DND-41 (cell line): ENCODE measurements around the gene STK4.

Experiments
- ATAC-seq: fragments of 200-7000 bp; cut with Tn5 transposase; 3 replicates; pipeline ENCODE4 v1.9.1; 2021; ENCODE audit warnings: low read depth; ENCODE audit not compliant: insufficient read depth
- DNase-seq: peaks from one replicate; pipeline ENCODE4 v3.0.0-alpha.2; 2020
- H2AFZ ChIP-seq: 2 replicates; pipeline ENCODE4 v1.6.0; 2012; ENCODE audit warnings: low read depth, low read length
- H3K27ac ChIP-seq: 2 replicates; pipeline ENCODE4 v1.5.1; 2012; ENCODE audit warnings: low read length, inconsistent platforms
- H3K27me3 ChIP-seq: fragments of 200-600 bp; sonication (generic); 2 replicates; pipeline ENCODE4 v1.6.0; 2012; ENCODE audit warnings: low read length, mild to moderate bottlenecking, inconsistent platforms; ENCODE audit not compliant: insufficient read depth, poor library complexity
- H3K36me3 ChIP-seq: 2 replicates; pipeline ENCODE4 v1.5.1; 2012; ENCODE audit warnings: low read length, inconsistent platforms; ENCODE audit not compliant: insufficient read depth
- H3K4me1 ChIP-seq: 2 replicates; pipeline ENCODE4 v1.5.1; 2012; ENCODE audit warnings: mild to moderate bottlenecking, low read length; ENCODE audit not compliant: insufficient read depth
- H3K4me2 ChIP-seq: 2 replicates; pipeline ENCODE4 v1.6.0; 2012; ENCODE audit warnings: mild to moderate bottlenecking, moderate library complexity, low read length, inconsistent platforms; ENCODE audit not compliant: insufficient read depth
- H3K4me3 ChIP-seq, 2 experiments: fragments of 200-600 bp in 1 of 2; shearing (Covaris generic) in 1 of 2; 2 replicates each; pipeline ENCODE4 v1.5.1; 2012 to 2016; ENCODE audit warnings: inconsistent platforms in 2 of 2, low read length in 2 of 2, mild to moderate bottlenecking in 2 of 2, low read depth in 1 of 2, moderate library complexity in 1 of 2
- H3K79me2 ChIP-seq: 2 replicates; pipeline ENCODE4 v1.6.0; 2012; ENCODE audit warnings: low read length, inconsistent platforms; ENCODE audit not compliant: insufficient read depth
- H3K9ac ChIP-seq: 2 replicates; pipeline ENCODE4 v1.6.0; 2012; ENCODE audit warnings: low read depth, mild to moderate bottlenecking, inconsistent platforms, low read length, moderate library complexity
- H3K9me3 ChIP-seq: 2 replicates; pipeline ENCODE4 v1.5.1; 2012; ENCODE audit warnings: low read length, moderate library complexity, mild to moderate bottlenecking, inconsistent platforms; ENCODE audit not compliant: insufficient read depth, severe bottlenecking
- H4K20me1 ChIP-seq: 2 replicates; pipeline ENCODE4 v1.6.0; 2012; ENCODE audit warnings: low read length; ENCODE audit not compliant: insufficient read depth
- EZH2 ChIP-seq: IDR thresholded peaks from 3 replicates; pipeline ENCODE4 v1.6.1; 2012; ENCODE audit warnings: borderline replicate concordance, low read depth, mild to moderate bottlenecking, moderate library complexity, low read length, inconsistent platforms; ENCODE audit not compliant: severe bottlenecking
- TF ChIP-seq, protein P1 (sequence below): IDR thresholded peaks from 2 replicates; pipeline ENCODE4 v1.5.1; 2012; ENCODE audit warnings: borderline replicate concordance, low read length, moderate library complexity, mild to moderate bottlenecking; ENCODE audit not compliant: poor library complexity, severe bottlenecking; ENCODE audit errors: extremely low read depth

STK4 gene

DNA sequence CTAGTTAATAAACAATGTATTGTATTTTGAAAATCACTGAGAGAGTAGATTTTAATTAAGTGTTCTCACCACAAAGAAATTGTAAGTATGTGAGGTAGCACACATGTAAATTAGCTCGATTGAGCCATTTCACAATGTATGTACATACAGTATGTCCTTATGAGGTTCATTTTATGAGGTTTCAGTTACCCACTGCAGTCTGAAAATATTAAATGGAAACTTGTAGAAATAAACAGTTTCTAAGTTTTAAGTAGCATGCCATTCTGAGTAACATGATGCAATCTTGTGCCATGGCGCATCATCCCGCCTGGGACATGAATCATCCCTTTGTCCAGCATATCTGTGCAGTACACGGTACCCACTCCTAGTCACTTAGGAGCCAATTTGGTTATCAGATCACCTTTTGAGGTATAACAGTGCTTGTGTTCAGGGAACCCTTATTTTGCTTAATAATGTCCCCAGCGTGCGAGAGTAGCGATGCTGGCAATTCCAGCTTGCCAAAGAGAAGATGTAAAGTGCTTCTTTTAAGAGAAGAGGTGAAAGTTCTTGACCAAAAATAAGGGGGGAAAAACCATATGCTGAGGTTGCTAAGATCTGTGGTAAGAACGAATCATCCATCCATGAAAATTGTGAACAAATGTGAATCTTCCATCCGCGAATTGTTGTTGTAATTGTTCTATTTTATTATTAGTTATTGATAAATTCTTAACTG is 69.9 kb downstream of the STK4 start:
- Histone ChIP-seq H3K9me3 (no peaks in the 10 kb centered on the region), H3K36me3 (peaks cover 20% of the 10 kb centered on the region), H3K9ac (no peak overlapping the region), H3K4me1 (no peaks in the 10 kb centered on the region), H3K79me2 (peaks cover 9% of the 10 kb centered on the region; the same call in 1 of the 2 replicates), H4K20me1 (peaks cover under 1% of the 10 kb centered on the region; the same call in 1 of the 2 replicates), H3K4me2 (no peak overlapping the region), H3K27ac (no peak overlapping the region), H2AFZ (no peak overlapping the region), H3K4me3 (no peak overlapping the region), H3K27me3 (no peaks in the 10 kb centered on the region)
- ATAC-seq (no peak), DNase-seq (no peak)
- TF ChIP-seq, protein P1, sequence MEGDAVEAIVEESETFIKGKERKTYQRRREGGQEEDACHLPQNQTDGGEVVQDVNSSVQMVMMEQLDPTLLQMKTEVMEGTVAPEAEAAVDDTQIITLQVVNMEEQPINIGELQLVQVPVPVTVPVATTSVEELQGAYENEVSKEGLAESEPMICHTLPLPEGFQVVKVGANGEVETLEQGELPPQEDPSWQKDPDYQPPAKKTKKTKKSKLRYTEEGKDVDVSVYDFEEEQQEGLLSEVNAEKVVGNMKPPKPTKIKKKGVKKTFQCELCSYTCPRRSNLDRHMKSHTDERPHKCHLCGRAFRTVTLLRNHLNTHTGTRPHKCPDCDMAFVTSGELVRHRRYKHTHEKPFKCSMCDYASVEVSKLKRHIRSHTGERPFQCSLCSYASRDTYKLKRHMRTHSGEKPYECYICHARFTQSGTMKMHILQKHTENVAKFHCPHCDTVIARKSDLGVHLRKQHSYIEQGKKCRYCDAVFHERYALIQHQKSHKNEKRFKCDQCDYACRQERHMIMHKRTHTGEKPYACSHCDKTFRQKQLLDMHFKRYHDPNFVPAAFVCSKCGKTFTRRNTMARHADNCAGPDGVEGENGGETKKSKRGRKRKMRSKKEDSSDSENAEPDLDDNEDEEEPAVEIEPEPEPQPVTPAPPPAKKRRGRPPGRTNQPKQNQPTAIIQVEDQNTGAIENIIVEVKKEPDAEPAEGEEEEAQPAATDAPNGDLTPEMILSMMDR = no peak
- TF ChIP-seq EZH2 = no peak

DNA sequence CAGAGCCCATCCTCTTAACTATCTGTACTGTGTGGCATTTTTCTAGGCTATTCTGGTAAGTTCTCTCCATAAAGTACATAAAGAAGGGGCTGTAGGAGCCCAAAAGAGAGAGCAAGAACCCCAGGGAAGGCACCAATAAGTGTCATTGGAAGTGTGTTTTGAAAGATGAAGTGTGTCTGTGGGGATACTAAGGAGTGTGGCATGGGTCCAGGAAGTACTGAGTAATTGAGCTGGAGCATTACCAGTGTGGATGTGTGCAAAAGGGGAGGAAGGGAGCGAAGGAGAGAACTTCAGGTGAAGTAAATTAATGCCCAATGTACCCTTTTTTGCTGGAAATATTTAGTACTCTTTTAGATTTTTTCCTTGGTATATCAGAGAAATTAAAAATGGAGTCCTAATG is 70.7 kb downstream of the STK4 start:
- H3K4me2 ChIP-seq = no peak overlapping the region
- TF ChIP-seq EZH2 = no peak
- TF ChIP-seq, protein P1 = no peak
- ATAC-seq = no peak
- no peak overlapping the region for H2AFZ ChIP-seq
- H3K4me3 ChIP-seq = no peak overlapping the region
- H3K36me3 ChIP-seq = peaks cover 19% of the 10 kb centered on the region
- no peaks in the 10 kb centered on the region for H3K4me1 ChIP-seq
- no peaks in the 10 kb centered on the region for H3K9me3 ChIP-seq
- no peak for DNase-seq
- H3K79me2 ChIP-seq = peaks cover 9% of the 10 kb centered on the region; the same call in 1 of the 2 replicates
- no peak overlapping the region for H3K9ac ChIP-seq
- no peaks in the 10 kb centered on the region; the same call in 1 of the 2 replicates for H4K20me1 ChIP-seq
- no peak overlapping the region for H3K27ac ChIP-seq
- no peaks in the 10 kb centered on the region for H3K27me3 ChIP-seq

DNA sequence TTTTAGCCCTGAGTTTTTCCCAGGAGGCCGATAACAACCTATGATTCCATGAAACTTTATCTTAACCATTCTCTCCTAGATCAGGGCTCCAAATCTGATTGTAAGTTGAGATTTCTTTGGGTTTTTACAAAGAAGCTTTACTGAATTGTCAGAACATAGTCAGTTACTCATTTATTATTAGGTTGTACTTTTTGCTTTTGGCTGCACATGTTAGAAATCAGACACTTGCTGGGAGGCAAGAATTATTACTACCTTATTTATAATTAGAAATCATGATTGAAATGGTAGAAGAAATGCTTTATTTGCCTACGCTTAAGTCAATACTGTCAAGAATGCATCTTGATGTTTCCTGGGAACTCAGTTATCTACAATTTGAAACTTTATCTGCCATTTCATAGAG is 71.3 kb downstream of the STK4 start:
- Histone ChIP-seq H3K9me3 (no peaks in the 10 kb centered on the region), H4K20me1 (no peaks in the 10 kb centered on the region; the same call in 1 of the 2 replicates), H3K36me3 (peaks cover 17% of the 10 kb centered on the region), H3K27me3 (no peaks in the 10 kb centered on the region), H3K27ac (no peak overlapping the region), H3K4me1 (no peaks in the 10 kb centered on the region), H3K4me2 (no peak overlapping the region), H3K79me2 (peaks cover 7% of the 10 kb centered on the region; the same call in 1 of the 2 replicates), H2AFZ (no peak overlapping the region), H3K4me3 (no peak overlapping the region), H3K9ac (no peak overlapping the region)
- DNase-seq (no peak), ATAC-seq (no peak)
- no peak for TF ChIP-seq EZH2
- TF ChIP-seq, protein P1 = no peak
